ENCODE data around the gene RASL10B.
A peak's percentile ranks its signal among the peaks of the same experiment; 100 is the strongest.

Gene RASL10B

DNA sequence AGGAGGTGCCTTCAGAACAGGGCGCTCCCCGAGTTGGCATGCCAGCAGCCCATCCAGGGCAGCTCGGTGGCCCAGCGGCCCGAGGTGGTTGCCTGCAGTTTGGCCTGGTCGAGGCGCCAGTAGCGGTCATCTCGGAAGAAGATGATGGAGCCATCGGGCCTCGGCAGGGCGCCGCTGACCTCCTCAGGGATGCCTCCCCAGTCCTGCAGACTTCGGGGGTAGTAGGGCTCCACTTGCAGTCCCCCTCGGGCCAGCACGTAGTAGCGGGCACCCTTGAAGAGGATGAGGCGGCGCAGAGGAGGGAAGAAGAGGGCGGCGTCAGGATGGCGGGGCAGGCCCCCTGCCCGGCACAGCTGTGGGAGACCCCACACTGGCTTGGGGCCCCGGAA, 35.0 kb downstream of the RASL10B start:
- no peak for DNase-seq

DNA sequence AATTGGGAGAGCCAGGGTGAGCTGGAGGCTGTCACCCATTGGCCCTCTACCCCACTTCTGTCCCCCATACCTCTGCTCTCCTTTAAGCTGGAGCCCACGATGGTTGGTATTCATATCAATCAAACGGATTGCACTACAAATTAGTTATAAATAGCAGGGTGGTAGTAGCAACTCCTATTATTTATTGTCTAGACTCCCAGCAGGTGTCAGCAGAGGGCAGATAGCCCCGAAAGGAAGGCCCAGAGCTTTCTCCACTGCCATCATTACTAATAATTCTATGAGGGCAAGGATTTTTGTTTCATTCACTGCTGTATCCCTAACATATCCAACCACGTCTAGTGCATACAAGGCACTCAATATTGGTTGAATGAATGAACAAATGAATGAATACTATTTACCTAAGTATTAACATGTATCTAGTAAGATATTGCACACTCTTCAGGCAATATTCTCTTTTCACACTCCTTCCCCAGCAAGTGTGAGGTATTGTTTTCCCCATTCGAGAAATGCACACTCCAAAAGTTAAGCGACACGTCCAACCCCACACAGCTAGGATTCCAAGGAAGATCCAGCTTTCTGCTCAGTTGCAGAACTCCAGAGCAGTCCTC, 35.6 kb downstream of the RASL10B start:
- peak; percentile 23 for DNase-seq

DNA sequence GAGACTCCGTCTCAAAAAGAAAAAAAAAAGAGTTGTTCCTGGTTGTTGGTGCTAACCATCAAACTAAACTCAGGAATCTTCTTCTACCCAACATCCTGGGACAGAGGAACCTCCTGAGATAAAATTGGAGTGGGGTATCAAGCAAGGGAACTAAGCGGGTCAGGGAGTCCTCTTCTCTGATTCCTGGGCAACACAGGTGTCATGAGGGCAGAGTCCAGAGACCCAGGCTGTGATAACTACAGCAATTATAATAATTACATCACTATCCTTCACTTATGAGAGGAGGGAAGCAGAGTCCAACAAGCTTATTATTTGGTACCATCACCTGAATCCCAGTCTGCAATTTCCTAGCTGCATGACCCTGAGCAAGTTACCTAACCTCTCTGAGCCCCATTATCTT, 37.4 kb downstream of the RASL10B start:
- no peak for DNase-seq

DNA sequence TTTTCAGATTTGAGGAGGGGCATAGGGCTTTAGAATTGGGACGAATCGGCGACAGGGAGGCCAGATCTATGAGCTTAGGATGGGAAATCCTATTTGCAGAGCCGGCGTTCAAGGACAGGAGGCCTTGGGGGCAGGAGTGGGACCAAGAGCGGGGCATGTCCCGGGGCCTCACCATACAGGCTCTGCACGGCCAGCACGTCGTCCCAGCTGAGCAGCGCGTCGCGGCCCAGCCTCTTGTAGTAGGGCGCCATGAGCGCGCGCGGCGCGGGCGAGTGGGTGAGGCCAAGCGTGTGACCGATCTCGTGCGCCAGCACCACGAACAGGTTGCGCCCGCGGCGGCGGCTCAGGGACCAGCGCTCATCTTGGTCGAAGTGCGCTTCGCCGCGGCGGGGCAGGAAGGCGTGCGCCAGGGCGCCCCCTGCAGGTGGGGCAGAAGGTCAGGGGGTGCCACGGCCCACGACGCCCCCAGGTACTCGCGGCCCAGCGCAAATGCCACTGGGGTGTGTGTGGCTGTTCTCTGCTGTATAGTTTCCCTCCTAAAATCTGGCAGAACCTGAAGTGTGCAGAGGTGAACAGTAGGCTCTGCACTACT, 38.6 kb downstream of the RASL10B start:
- DNase-seq = no peak

DNA sequence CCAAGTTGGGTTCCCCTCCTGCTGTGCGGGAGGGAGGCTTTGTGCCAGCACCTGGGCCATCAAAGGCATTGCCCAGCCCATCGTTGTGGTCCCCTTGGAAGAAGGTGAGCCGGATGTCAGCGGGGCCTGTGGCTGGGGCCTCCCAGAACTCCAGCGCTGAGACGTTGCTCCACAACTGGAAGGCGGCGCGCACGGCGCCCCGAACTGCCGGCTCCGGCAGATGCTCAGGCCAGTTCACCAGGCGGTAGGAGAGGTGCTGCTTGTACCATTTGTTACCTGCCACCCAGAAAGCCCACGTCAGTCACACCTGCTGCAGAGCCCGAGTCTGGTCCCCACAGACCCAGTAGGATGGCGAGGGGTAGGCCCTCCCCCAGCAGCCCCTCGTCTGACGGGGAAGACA, 41.7 kb downstream of the RASL10B start:
- DNase-seq = no peak

DNA sequence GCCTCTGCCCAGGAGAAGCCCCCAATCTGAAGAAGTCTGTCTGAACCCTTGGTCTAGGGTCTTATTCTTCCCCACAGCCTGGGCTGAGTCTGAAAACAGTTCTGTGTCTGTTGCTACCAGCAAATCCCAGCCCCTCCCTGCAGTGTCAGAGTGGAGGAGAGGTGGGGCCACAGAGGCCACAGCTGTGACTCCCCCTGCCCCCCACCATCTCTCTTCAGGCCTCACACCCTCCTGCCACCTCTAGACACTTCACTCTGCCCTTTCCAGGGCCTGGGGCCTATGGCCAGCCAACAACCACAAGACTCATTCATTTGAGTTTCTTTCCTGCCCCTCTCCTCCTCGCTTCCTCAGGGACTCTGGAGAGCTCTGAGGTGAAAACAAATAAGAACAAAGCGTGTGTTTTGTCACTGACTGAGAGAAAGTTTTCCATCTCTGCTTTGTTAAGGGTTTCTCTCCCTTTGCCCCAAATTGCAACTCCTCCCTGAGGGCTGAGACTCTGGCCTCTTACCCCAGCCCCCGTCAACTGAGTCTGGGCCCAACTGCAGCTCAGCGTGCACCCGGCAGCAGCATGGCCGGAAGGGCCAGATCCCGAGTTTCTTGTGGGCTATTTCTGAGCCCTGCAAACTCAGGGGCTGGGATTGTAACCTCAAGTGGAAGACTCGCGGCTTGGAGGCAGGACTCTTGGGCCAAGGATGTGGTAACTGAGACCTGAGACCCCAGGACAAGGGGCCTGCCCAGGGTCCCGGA, 42.4 kb downstream of the RASL10B start:
- DNase-seq = no peak

DNA sequence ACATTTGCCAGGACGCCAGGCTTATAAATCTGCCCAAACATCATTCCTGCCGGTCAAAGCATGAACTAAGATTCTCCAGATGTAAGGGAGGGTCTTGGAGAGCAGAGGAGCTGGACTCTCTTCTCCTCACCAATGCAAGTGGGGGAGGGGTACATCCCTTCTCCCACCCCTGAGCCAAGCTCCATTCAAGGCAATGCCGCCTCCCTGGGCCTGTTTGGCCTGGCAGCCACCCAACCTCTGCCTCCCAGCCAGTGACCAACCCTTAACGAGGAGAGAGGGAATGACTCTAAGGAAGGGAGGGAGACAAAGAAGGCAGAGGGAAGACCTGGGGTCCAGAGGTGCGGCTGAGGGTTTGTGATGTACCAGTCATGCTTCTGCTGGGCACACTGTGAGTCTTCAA, 43.1 kb downstream of the RASL10B start:
- no peak for DNase-seq

DNA sequence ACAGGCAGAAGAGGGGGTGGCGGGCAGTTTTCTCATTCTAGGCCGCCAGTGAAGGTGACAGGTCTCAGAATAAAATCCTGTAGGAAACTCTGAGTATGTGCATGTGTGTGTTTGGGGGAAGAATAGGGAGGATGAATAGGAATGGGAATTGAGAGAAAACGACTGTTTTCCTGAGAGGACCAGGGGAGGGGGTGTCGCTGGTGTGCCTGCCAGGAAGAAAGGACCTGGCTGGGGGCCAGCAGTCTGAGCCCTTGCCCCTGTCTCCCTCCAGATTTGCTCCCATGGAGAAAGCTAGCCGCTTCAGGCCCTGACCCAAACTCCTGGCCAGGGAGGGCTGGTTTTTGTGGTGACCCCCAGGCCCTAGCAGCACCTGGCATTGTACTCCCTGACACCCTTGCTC, 43.6 kb downstream of the RASL10B start:
- no peak for DNase-seq

DNA sequence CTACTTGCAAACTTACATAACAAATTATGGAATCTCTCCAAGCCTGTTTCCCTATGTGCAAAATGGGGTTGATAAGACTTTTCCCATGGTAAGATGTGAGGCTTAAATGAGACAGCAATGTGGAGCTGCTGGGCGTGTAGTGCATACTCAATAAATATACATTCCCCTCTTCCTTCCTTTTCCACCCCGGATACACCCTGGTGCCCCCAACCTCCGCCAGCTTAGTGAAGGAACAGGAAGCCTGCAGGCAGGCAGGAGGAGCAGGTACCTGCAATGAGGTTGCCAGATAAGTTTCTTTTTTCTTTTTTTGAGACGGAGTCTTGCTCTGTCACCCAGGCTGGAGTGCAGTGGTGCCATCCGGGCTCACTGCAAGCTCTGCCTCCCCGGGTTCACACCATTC, 44.1 kb downstream of the RASL10B start:
- no peak for DNase-seq

DNA sequence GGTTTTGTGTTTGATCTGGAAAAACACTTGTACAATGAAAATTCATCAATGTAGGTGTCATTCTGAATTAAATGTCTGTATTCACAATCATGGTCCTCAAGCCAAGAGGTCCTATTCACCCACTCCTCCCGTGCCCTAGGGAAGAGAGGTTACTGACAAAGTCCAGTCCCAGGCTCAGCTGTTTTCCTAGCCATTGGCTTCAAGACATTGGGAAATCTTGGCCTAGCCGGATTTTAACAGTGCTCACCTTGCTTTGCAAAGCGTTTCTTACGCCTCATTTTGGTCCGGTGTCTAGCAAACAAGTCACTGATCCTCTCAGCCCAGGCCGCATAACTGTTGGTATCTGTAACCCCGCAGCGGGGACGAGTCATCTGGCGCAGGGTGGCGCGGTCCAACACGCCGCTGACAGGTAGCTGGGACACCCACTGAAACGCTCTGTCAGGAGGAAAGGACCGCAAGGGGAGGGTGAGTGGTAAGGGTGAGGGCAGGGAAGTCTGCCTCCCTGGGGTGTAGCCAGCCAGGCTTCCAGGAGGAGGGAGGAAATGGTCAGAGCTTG, 47.3 kb downstream of the RASL10B start:
- DNase-seq = no peak

DNA sequence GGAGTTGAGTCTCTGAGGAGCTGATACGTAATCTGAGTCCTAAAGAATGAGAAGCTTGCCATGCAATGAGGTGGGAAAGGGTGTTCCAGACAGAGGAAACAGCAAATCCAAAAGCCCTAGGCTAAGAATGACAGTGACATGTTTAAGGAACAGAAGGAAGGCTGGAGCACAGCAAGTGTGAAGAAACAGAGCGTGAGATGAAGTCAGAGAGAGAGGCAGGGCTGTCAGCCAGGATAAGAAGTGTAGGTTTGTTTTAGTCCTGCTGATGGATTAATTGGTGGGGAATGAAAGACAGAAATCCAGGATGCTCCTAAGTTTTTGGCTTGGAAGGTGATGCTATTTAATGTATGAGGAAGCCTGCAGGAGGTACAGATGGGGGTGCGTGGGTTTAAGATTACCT, 49.5 kb downstream of the RASL10B start:
- DNase-seq = no peak

DNA sequence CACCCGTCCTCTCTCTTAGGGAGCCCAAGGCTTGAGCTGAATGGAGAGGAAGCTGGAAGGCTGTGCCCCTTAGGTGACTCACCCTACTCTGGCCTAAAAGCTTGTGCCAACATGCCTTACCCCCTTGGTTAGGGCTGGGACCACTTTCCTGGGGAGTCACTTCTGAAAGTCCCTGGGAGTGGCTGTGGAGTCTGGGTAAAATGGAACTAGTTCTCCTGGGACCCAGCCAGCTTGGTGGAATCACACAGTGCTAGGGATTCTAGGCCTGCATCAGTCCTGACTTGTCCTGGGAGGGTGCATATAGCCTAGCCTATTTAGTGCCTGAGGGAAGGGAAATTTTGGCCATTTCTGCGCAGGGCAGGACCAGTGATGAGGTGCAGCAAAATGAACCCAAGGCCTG, 53.5 kb downstream of the RASL10B start:
- no peak for DNase-seq

DNA sequence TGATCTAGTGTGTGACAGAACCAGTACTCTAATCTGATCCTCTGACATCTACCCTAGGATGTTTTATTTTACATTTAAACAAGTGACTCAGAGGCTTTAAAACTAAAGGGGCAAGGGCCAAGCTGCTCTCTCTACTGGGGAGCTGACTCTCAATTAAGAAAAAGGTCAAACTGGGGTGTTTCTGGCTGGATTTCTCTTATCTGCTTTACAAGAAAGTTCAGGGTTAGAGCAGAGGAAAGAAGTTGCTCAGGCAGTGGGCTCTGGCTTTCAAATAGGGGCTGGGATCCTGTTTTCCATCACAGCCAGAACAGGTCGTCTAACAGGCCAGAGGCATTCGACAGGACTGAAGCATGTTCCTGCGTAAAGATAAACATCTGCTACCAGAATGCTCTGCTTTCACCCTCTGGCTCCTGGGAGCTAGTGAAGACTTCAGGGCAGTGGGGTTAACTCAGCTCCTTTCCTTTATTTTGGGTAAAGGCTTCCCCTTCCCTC, 55.5 kb downstream of the RASL10B start:
- DNase-seq = no peak

DNA sequence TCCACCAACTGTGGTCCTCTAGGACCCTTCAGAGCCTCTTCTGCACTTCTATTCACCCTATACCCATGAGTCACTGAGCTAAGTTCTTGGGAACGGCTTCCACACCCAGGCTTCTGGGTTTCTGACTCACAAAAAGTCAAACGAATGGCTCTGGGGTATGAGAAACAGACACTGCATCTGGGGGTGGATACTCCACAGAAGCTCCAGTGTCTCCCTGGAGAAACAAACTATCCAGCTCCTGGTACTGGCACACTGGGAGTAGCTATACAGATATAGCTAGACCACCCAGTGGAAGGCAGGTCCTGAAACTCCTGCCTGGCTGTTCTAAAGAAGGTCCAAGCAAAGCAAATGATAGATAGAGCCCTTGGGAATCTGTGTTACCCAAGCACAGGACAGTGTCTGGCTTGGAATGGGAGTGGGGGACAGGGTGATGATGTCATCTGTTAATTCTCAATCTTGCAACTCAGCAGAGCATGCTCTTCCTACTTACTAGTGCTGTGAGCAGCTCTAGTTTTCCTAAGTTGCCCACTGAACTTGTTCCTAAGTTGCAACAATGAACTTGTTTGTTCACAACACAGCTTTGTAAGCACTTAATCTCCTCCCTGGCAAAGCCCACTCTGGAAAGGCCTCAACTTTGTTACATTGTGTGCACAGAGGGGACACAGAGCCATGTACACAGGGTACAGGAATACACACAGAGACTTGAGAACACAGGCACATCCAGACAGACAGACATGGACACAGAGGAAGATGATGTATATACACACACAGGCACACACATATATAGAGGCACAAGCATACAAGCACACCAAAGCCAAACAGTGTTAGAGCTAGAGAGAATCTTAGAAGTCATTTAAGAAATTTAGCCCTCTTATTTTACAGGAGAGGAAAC, 57.3 kb downstream of the RASL10B start:
- DNase-seq = no peak

DNA sequence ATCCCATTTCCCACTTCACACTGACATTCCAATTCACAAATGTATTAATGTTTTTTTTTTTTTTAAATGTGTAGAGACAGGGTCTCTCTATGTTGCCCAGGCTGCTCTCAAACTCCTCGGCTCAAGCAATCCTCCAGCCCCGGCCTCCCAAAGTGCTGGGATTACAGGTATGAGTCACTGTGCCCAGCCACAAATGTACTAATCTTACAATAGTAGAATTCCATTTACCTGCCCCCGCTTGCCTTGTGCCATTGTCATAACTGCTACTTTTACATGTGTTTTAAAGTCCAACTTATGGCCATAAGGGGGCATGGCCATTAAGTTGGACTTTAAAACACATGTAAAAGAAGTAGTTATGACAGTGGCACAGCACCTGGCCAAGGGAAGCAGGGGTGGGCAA, 59.4 kb downstream of the RASL10B start:
- no peak for DNase-seq

DNA sequence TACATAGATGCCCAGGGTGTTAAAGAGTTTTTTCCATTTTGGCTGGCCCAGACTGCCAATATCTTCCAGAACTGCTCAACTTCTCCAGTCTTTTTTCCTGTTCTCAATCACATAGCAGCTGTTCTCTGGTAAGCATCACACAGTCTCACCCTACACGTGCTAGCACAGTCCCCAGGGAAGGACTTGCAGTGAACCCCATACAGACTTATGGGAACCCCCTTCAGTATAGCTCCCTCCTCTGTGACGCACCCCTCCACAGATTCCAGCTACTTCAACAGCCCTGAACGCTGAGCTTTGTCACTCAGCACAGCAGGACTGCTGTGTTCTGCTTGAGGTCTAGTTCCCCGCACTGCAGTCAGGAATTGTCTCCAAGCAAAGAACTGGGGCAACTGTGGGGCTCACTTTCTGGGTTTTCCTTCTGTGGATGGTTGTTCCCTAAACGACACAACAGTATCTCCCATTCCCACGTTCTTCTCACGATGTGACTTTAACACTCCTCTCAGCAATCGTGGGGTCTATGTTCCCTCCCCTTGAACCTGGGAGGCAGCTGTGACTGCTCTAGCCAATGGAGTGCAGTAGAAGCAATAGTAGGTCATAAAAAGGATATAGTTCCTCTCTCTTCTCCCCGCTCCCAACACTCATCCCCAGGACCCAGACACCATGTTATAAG, 60.4 kb downstream of the RASL10B start:
- no peak for DNase-seq

All from stimulated activated CD4-positive, alpha-beta T cell treated with anti-CD3 and anti-CD28 coated beads, Interleukin-12 subunit alpha, Interleukin-12 subunit beta, amount 100 ng/mL, for 4 hours (primary cell).